Retina (tissue), 1 donor: ENCODE measurements around the gene RALB.
"Not testable (repeated sequence)": the region's sequence is repeated elsewhere in the genome, so short reads cannot be mapped to it uniquely, and the experiment has no call there.

ENCODE experiments used
- DNase-seq: peaks from one replicate; pipeline ENCODE4 v3.0.0-alpha.2; 2016

Gene RALB

DNA sequence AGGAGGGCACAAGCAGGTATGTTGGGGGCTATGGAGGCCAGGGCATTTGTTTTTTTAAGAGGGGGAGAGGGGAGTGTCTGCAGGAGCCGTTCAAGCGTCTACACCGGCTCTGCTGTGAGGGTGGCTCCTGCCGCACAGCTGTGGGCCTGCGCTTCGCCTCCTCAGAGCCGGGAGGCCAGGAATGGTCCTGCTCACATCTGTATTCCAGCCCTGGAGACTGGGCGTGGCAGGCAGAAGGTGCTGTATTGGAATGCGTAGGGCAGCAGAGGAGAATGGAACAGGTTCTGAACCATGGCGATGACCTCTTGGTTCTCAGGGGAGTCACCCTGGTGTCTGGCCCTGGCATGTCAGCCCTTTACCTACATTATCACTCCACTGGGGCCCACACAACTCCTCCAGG is 66.5 kb downstream of the RALB start:
- no peak for DNase-seq

DNA sequence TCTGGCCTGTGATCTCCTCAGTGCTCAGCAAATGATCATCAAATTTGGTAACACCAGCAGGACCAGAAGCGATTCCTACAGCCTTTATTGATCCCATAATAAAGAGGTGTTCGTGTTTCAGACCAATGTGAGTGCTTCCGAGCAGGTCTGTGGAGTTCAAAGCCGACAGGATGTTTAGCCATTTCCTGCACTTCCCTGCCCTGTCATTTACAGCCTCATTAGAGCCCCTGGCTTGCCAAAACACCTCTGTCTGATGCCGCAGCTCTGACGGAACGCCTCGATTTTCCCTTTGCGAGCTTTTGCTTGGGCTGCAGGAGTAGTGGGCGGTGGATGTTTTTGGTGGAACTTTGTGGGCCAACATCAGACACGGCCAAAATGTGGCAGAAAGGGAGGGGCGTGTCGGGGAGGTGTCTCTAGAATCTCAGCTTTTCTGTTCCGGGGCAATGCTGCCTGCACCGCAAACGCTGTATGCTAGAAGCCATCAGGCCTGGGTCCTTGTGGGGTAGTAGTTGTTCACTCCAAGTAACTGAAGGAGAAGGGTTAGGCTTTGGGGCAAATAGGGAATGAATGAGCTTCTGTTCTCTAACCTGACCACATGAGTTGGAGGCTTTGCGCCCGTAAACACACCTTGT is 67.2 kb downstream of the RALB start:
- DNase-seq: no peak

DNA sequence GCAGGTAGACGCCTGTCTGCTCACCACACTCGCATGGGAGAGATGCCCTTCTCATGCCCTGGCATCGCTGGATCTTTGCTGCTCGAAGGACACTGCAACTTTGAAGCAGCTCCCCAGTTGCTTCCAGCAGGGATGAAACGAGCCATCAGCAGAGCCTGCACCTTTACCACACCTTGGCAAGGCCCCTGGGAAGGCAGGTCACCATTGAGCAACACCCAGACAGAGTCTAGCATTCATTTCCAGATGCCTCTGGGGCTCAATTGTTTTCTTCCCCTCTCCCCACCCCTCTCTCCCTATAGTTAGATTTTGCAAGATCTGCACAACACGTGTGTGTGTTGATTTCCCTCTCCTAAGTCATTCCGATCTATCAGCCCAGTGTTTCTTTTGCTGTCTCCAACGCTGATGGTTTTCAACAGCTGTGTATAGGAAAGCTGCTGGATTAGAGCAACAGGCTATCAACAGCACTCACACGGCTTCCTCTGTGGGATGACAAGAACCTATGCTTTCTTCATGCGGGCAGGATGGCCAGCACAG is 67.7 kb downstream of the RALB start:
- no peak for DNase-seq

DNA sequence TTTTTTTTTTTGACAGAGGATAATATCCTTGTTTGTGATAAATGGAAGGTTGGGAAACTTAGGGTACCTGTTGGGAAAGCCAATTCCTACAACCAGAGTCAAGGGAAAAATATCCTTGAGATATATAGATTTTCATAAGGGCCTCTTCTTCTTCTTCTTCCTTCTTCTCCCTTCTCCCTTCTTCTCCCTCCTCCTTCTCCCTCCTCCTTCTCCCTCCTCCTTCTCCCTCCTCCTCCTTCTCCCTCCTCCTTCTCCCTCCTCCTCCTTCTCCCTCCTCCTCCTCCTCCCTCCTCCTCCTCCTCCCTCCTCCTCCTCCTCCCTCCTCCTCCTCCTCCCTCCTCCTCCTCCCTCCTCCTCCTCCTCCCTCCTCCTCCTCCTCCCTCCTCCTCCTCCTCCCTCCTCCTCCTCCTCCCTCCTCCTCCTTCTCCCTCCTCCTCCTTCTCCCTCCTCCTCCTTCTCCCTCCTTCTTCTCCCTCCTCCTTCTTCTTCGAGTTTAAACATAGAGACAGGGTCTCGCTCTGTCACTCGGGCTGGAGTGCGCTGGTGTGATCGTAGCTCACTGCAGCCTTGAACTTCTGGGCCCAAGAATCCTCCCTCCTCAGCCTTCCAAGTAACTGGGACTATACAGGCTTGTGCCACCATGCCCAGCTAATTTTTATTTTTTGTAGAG is 68.4 kb downstream of the RALB start:
- DNase-seq: not testable (repeated sequence)

DNA sequence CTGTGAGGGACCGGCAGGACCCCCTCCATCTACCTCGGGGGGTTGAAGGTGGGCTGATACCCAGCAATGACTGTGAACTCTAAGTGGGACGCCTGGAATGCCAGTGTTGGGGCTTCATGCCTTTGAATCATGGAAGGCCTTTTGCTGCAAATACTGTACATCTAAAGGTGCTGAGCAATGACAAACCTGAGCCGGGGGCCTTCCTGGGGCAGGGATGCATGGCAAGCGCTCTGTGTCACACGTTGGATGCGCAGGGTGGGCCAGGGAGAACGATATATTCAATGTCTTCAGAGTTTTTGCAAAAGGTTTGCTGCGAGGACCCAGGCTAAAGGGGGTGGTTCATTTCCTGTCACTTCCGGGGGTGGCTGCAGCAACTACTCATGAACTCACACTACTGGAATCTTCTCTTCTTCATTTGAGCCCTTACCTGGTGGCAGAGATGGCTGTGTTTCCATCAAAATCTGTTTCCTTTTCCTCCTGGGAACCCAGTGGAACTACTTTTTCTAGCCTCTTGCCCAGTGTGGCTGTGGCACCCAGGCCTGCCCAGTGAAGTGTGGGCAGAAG is 69.2 kb downstream of the RALB start:
- DNase-seq: no peak

DNA sequence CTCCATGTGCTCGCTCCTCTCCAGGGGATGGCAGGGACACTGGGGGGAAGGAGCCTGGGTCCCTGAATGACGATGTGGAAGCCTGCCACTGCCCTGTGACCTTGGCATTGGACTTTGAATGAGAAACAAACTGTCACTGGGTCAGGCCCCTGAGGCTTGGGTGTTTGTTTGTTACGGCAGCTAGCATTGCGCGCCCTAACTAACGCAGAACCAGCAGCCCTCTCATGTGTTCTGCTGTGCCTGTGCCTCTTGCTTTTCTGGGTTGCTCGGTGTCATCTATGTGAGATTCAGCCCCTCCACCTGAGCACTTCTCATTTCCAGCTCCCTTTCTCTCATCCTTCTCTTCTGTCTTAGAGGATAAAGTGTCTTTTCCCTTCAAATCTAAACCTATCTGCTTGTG is 69.7 kb downstream of the RALB start:
- no peak for DNase-seq

DNA sequence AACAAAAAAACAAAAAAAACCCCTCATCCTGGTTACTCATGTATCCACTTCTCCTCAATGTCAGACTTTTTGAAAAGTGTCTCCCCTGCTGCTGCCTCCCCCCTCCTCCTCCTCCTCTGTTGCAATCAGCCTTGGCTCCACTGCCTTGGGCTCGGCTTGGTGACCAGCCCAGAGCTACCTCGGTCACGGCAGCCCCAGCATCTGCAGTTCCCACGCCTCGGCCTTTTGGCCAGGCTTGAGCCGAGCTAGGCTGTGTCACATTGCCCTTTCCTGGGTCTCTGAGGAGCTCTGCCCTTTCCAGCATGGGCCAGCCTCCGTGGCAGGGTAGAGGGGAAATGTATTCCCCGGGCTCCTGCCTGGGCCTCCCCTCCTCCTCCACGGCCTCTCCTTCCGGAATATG is 70.6 kb downstream of the RALB start:
- no peak for DNase-seq

DNA sequence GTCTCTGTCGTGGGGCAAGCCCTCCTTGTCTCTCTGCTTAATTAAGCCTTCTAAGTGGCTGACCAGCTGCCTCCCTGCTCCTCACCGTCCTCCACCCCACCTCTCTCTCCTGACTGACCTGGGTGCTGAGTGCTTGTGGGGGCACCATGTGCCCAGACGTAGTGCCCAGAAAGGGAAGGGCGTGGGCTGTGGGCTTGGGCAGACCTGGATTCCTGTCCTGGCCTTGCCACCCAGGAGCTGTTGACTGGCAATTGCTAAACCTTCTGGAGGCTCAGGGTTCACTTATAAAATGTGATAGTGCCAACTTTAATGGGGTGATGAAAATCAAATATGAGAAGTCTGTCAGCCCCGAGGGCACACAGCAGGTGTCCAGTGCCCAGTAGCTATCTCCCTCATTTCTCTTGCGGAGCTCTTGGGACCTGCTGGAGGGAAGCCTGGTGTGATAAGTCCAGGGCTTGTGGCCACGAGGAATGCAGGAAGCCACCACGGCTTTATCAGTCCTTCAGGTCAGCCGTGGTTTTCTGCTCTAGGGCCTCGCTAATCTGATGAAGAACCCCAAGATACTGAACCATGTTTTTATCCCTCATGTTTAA is 71.3 kb downstream of the RALB start:
- DNase-seq: no peak

DNA sequence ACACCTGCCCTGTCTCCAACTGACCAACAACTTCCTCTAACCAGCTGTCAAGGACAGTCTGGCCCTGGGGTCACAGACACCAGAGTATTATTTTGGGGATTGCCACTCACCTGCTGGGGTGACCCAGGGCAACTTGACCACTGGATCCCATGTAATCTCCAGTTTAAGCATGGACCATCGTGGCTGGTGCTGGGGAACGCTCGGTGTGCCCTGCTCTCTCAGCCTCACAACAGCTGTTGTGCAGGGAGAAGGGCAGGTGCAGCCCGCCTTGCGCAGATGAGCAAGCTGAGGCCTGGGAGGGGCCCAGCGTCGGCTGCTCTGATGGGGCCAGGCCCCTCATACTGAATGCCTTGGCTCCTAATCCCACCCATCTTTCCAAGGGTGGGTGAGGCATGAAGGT is 72.3 kb downstream of the RALB start:
- DNase-seq: no peak

DNA sequence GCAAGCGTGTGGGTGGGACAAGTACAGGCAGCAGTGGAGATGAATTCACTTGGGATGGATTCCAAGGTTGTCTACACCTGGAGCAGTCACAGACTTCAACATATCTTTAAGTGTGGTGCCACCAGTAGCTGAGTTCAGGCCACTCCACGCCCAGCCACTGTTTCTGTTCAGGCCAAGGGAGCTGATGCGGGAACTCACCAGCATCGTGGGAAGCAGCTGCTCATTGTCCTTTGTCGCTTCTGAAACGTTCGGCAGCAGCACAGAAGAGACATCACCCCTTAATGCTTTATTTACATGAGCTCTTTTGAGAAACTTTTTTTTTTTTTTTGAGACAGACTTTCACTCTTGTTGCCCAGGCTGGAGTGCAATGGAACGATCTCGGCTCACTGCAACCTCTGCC is 73.4 kb downstream of the RALB start:
- no peak for DNase-seq

DNA sequence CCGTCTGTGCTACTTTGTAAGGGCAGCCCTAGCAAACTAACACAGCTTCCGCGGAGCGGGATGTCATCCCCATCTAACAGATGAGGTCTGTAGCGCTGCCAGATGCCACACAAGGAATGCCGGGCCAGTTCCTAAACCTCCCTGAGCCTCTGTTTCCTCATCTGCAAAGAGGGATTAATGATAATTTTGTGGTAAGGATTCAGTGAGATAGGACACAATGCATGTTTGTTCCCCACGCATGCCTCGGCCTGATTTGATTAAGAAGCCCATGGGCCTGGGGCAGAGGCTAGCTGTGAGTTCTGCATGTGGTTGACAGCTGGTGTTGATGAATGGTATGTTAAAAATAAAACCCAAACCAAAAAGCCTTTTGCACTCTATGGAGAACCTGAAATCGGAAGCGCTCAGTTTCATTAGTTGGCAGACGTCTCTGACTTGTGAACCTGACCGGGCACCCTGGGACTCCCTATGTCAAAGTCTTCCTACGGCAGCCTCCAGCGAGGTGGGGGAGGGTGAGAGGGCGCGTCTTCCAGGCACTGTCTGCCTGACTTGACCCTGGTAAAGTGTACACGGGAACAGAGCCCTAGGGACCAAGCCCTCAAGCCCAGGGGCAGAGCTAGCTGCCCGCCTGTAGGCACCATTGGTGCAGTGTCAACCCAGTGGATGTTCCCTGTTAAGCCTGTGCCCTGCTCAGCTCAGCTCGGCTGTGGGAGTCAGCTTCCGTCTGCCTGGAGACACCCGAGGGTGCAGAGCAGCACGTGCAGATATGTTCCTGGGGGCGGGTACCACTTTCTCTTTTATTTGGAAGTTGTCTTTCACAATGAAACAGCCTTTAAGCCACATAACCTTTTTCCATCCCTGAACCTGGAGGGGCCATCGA is 78.5 kb downstream of the RALB start:
- no peak for DNase-seq

DNA sequence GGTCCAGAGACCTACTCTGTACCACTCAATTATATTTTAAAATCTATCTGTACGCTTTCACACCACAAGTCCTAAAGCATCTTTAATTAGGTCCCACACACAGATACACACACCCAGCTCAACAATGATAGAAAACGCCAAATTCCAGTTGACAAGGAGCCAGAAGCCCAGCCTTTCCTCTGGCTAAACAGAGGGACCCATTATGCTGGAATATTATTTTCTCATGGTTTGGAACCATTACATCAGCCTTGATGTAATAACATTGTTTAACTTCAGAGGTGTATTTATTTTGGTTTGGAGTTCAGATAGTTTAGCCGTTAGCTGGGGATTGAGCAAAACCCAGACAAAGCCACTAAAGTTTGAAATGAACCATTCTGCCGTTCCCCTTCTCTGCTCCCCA is 79.3 kb downstream of the RALB start:
- DNase-seq: no peak

DNA sequence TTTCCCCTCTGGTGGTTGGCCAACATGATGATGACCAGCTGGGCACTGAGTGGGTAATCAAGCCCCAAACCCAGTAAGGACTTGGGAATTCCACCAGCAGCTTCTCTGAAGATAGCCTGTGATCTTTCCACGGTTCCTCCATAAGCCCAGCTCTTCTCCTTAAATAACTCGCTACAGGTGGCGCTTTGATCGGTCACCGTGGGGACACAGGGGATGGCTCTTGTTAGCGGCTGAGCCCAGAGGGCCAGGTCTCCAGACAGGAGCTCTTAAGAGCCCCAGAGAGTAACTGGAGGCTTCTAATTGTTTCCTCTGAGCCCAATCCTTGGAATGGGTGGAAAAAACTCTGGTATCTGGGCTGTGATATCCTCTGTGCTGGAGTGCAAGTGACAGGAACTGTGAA is 79.7 kb downstream of the RALB start:
- DNase-seq: no peak

DNA sequence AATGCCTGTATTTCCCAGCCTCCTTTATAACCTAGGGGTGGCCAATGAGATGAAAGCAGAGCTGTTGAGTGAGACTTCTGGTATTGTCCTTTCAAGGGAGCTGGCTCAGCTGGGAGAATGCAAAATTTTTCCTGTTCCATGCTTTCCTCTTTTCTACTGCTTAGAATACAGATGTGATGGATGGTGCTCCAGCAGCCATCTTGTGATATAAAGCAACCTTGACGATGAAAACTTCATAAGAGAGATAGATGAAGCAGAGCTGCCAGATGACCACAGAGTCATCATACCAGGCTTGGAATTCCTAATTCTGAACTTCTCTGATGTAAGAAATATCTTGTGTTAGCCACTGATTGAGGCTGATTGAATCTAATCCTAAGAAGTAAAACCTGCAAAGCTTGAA is 81.4 kb downstream of the RALB start:
- DNase-seq: no peak

DNA sequence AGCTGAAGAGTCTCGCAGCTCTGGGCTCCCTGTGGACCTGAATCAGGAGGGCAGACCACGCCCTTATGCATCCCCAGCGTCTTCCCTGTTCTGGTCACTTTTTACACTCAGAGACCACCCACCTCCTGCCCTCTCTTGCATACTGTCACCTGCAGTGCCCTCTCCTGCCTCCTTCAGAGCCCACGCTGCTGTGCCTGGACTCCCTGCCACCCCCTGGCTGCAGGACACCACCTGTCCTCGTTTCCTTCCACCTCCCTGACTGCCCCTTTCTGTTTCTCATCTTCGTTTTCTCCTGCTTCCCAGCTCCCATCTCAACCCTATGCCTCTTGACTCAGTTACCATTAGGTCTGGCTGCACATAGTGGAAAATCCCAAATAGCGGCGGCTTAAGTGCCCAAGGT is 84.1 kb downstream of the RALB start:
- no peak for DNase-seq

DNA sequence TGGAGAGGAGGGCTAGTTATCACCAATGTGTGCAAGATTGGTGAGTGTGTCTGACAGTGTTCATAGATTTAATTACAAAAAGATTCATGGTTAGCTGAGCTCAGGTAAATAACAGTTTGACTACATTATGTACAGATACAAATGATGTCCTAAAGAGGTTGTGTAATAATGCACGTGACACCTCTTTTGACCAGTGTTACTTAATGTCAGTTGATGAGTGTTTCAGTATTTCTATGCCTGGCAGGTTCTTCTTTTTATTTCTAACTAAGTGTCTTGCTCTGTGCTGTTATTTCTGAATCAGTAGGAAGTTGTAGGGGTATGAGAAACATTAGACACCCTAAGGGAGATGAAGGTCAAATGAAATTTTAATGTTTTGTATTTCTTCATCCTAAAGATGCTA is 85.4 kb downstream of the RALB start:
- no peak for DNase-seq

DNA sequence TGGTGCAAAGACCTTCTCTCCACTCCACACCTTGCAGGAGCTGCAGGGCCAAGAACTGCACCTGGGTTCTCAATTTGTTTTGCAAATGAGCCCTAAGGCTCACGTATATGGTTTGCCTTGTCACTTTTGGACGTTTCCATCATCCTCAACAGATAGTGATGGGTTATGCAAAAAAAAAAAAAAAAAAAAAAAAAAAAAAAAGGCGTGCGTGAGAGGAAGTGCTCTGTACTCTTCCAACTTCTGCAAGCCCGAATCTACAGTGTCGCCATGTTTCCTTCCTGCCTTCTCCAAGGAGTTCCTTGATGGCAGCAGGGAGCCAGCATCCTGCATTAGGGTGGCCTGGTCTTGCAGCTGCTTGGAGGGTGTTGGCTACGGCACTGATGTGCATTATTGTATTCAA is 89.3 kb downstream of the RALB start:
- DNase-seq: no peak

DNA sequence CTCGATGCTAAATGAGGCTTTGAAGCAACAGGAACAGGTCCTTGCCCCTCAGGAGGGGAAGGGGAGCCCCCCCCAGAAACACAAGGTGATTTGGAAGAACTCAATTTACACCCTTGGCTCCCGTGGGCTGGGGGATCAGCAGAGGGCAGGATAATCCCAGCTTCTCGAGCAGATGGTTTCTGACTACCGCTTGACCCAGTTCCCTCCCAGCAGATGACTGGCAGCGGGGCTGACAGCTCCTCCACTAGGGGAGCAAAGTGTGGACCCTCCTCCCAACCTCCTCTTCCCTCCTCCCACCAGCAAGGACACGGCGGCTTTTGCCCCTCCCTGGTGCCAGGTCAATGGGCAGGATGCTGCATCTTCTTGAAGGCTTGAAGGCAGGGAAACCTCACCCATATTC is 89.8 kb downstream of the RALB start:
- DNase-seq: peak; percentile 78

DNA sequence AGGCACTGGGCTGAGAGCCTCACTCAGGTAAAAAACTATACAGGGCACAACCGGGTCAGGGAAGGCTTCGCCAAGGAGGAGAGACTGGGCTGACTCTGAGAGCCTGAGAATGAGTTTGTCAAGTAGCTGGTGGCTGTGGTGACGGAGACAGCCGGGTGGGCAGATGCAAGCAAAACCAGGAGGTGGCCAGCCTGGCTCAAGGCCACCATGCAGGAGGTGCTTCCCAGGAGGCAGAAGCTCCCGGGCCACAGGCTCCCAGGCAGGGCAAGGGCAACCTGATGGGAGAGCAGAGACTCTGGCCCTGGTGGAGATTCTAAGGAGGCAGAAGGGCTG is 90.4 kb downstream of the RALB start:
- DNase-seq: no peak

DNA sequence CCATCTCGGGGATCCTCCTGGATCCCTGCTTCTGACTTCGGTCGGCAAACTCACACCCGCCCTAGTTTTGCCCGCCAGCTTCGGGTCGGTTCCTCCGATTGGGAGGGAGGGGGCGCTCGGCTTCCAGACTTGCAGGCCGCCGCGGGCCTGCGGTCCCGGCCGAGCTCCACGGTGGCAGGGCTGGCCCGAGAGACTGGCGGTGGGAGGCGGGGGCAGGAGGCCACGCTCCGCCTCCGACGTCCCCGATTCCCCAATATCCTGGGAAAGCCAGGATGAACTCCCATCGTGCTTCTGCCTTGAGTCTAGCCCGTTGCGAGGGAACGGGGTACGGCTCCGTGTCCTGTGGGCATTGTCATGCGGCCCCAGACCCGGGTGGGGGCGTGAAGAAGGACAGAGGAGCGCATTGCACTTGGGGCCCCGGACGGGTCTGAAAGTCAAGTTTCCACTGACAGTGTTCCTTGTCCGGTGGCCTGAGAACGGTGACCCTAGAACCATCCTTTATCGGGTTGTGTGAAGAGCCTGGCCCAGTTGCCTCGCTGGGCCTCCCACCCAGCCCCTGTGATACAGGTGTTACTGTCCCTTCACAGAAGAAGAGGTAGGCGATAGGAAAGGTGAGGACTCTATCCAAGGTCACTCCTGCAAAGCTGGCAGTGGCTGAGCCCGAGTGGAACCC is 90.9 kb downstream of the RALB start:
- peak; percentile 91 for DNase-seq
